Activated CD8-positive, alpha-beta memory T cell treated with anti-CD3 and anti-CD28 coated beads for 24 hours (primary cell): ENCODE data around the gene EPB41L1.

Source experiments
- DNase-seq: peaks from one replicate; pipeline ENCODE4 v3.0.0-alpha.2; 2020

Gene EPB41L1

GRCh38 chr20:36266189-36266588, 111.6 kb downstream of the EPB41L1 start:
- DNase-seq, result no peak

GRCh38 chr20:36267605-36268381, 113.3 kb downstream of the EPB41L1 start:
- DNase-seq, result peak; percentile 45

- no peak for DNase-seq
Observed at GRCh38 chr20:36268440-36269342, 114.2 kb downstream of the EPB41L1 start.

- no peak for DNase-seq
Observed at GRCh38 chr20:36269507-36269906, 115.0 kb downstream of the EPB41L1 start.

GRCh38 chr20:36270744-36271638, 116.5 kb downstream of the EPB41L1 start:
- no peak for DNase-seq

- DNase-seq, result no peak
Observed at GRCh38 chr20:36271639-36272546, 117.4 kb downstream of the EPB41L1 start.

- no peak for DNase-seq
Observed at GRCh38 chr20:36272547-36273220, 118.1 kb downstream of the EPB41L1 start.

GRCh38 chr20:36273414-36274180, 119.1 kb downstream of the EPB41L1 start:
- peak; percentile 52 for DNase-seq

- no peak for DNase-seq
Observed at GRCh38 chr20:36274181-36274841, 119.8 kb downstream of the EPB41L1 start.

- no peak for DNase-seq
Observed at GRCh38 chr20:36275011-36275410, 120.5 kb downstream of the EPB41L1 start.

GRCh38 chr20:36275441-36276189, 121.1 kb downstream of the EPB41L1 start:
- DNase-seq, result peak; percentile 40

- DNase-seq, result peak; percentile 49
Observed at GRCh38 chr20:36277546-36277945, 123.0 kb downstream of the EPB41L1 start.

- DNase-seq, result peak; percentile 26
Observed at GRCh38 chr20:36279362-36279761, 124.8 kb downstream of the EPB41L1 start.

- DNase-seq, result no peak
Observed at GRCh38 chr20:36279776-36280175, 125.2 kb downstream of the EPB41L1 start.

- peak; percentile 33 for DNase-seq
Observed at GRCh38 chr20:36281785-36282380, 127.3 kb downstream of the EPB41L1 start.
